ENCODE data around the gene PCDHA12. TPM values are rescaled to one million over a fixed set of nuclear protein-coding genes. Genes with fewer than 3 reads are reported as not detected.

PCDHA12 gene, protein sequence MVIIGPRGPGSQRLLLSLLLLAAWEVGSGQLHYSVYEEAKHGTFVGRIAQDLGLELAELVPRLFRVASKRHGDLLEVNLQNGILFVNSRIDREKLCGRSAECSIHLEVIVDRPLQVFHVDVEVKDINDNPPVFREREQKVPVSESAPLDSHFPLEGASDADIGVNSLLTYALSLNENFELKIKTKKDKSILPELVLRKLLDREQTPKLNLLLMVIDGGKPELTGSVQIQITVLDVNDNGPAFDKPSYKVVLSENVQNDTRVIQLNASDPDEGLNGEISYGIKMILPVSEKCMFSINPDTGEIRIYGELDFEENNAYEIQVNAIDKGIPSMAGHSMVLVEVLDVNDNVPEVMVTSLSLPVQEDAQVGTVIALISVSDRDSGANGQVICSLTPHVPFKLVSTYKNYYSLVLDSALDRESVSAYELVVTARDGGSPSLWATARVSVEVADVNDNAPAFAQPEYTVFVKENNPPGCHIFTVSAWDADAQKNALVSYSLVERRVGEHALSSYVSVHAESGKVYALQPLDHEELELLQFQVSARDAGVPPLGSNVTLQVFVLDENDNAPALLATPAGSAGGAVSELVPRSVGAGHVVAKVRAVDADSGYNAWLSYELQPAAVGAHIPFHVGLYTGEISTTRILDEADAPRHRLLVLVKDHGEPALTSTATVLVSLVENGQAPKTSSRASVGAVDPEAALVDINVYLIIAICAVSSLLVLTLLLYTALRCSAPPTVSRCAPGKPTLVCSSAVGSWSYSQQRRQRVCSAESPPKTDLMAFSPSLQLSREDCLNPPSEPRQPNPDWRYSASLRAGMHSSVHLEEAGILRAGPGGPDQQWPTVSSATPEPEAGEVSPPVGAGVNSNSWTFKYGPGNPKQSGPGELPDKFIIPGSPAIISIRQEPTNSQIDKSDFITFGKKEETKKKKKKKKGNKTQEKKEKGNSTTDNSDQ
- total RNA-seq: under 0.01 and 0.14 TPM in 2 replicates

DNA sequence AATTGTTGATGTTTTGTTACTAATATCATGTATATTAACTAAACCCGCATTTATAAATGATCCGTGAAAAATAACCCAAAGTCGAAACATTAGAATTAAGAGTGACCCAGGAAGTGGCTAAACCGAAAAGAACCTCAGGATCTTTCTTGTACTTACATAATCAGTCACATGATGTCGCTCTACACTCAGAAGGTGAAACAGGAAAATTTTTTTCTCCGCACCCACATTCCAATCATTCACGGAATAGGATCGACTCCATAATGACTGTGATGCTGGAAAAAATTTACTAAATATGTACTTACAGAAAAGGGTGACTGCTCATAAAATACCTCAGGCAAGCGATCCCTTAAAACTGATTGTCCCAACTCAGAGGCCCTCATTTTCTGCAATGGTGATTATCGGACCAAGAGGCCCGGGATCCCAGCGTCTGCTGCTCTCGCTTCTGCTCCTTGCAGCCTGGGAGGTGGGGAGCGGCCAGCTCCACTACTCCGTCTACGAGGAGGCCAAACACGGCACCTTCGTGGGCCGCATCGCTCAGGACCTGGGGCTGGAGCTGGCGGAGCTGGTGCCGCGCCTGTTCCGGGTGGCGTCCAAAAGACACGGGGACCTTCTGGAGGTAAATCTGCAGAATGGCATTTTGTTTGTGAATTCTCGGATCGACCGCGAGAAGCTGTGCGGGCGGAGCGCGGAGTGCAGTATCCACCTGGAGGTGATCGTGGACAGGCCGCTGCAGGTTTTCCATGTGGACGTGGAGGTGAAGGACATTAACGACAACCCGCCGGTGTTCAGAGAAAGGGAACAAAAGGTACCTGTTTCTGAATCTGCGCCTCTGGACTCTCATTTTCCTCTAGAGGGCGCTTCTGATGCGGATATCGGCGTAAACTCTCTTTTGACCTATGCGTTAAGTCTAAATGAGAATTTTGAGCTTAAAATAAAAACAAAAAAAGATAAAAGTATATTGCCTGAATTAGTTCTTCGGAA lies at the start of gene PCDHA12:
TSS of gene PCDHA12 (plus strand) at position 224 of the 981 bp plus-strand sequence. CDS start at position 389, 165 bp downstream.

DNA sequence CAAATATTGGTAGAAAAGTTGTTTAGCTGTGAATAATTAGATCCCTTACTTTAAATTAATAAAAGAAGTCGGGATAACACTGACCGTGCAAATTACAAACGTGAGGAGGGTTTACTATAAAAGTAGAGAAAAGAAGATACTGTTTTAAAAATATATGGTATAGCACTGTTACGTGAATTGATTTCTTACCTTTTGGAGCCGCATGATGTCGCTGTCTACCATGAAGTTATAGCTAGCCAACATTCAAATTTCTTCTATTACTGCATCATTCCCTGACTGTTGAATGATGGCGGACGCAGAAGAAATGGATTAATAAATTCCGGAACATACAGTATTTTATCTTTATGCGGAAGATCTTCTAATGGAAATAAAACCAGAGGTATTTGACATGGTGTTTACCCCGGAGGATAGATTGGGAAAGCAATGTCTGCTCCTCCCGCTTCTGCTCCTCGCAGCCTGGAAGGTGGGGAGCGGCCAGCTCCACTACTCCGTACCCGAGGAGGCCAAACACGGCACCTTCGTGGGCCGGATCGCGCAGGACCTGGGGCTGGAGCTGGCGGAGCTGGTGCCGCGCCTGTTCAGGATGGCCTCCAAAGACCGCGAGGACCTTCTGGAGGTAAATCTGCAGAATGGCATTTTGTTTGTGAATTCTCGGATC lies 47.3 kb upstream of the PCDHA12 start, which contains the start of gene PCDHA6:
TSS of gene PCDHA6 (plus strand) at position 257 of the 658 bp plus-strand sequence. CDS start at position 389, 132 bp downstream.

DNA sequence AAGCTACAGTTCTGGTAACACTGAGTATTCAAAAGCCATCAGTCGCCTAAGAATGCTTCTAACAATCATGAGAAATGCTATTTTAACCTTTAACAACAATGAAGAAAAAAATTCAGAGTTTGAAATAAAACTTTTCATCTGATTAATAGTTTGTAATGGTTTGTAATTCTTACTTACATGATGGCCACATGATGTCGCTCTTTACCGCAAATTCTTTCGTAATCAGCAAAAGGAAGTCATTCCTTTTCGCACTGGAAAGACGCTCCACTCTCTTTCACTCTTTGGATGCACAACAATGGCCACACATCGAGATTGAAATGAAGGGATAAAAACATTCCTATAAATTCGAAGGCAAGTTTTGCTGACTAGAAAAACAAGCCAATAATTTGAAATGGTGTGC lies 41.1 kb upstream of the PCDHA12 start, which contains the start of gene PCDHA7:
TSS of gene PCDHA7 (plus strand) at position 277 of the 400 bp plus-strand sequence. CDS start at position 392, 115 bp downstream.

GRCh38 chr5:140840978-140841962 lies 33.8 kb upstream of the PCDHA12 start, which contains the start of gene PCDHA8:
PCDHA8 (plus strand) TSS chr5:140841187; CDS start chr5:140841322, 135 bp downstream.

DNA sequence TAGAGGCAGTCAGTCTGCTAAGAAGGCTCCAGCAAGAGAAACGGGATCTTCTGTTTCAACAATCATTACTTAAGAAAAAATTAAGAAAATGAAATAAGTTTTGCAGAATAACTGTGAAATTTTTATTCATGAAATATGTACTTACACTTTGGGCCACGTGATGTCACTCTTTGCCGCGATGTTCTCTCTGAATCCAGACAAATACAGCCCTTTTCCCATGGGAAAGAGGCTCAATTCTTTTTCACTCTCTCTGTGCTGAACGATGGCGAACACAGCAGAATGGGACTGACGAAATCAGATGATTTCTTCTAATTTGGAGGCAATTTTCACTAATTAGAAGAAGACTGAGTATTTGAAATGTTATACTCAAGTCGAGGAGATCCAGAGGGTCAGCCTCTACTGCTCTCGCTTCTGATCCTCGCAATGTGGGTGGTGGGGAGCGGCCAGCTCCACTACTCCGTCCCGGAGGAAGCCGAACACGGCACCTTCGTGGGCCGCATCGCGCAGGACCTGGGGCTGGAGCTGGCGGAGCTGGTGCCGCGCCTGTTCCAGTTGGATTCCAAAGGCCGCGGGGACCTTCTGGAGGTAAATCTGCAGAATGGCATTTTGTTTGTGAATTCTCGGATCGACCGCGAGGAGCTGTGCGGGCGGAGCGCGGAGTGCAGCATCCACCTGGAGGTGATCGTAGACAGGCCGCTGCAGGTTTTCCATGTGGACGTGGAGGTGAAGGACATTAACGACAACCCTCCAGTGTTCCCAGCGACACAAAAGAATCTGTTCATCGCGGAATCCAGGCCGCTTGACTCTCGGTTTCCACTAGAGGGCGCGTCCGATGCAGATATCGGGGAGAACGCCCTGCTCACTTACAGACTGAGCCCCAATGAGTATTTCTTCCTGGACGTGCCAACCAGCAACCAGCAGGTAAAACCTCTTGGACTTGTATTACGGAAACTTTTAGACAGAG lies 26.7 kb upstream of the PCDHA12 start, which contains the start of gene PCDHA9:
TSS of gene PCDHA9 (plus strand) at position 244 of the 964 bp plus-strand sequence. CDS start at position 358, 114 bp downstream.

GRCh38 chr5:140855772-140856674 lies 19.1 kb upstream of the PCDHA12 start, which contains the start of gene PCDHA10:
PCDHA10 (plus strand) TSS chr5:140855897; CDS start chr5:140856049, 152 bp downstream.

GRCh38 chr5:140868721-140869554 lies 6.2 kb upstream of the PCDHA12 start, which contains the start of gene PCDHA11:
PCDHA11 (plus strand) TSS chr5:140868957; CDS start chr5:140869104, 147 bp downstream.

GRCh38 chr5:140881889-140882590 lies 6.9 kb downstream of the PCDHA12 start, which contains the start of gene PCDHA13:
PCDHA13 (plus strand) TSS chr5:140882124; CDS start chr5:140882269, 145 bp downstream.

GRCh38 chr5:140925806-140926442 lies 50.8 kb downstream of the PCDHA12 start, which contains the start of gene PCDHAC1:
PCDHAC1 (plus strand) TSS chr5:140926299; CDS start chr5:140926893, 594 bp downstream.

Other genes with a start within 250 kb of the PCDHA12 start
- gene CD14, start 242.1 kb upstream of the PCDHA12 start, total RNA-seq: 1.3 and 1.8 TPM in 2 replicates
- 12.9 and 24.5 TPM in 2 replicates for gene TMCO6, start 235.9 kb upstream of the PCDHA12 start, total RNA-seq
- 19.9 and 24.1 TPM in 2 replicates for gene NDUFA2, start 227.7 kb upstream of the PCDHA12 start, total RNA-seq
- 67.3 and 127 TPM in 2 replicates for gene IK, start 227.5 kb upstream of the PCDHA12 start, total RNA-seq
- 32.8 and 46.2 TPM in 2 replicates for gene WDR55, start 210.4 kb upstream of the PCDHA12 start, total RNA-seq
- gene DND1, start 201.7 kb upstream of the PCDHA12 start, total RNA-seq: 0.44 and 0.86 TPM in 2 replicates
- gene HARS1, start 183.9 kb upstream of the PCDHA12 start, total RNA-seq: 47.9 and 91.9 TPM in 2 replicates
- 27.1 and 32.5 TPM in 2 replicates for gene HARS2, start 183.9 kb upstream of the PCDHA12 start, total RNA-seq
- gene ZMAT2, start 174.9 kb upstream of the PCDHA12 start, total RNA-seq: 29.5 and 35.7 TPM in 2 replicates
- not detected in 2 replicates for gene PCDHA1, start 89.2 kb upstream of the PCDHA12 start, total RNA-seq
- under 0.01 TPM in 1 of 2 replicates, not detected in the other for gene PCDHA2, start 80.5 kb upstream of the PCDHA12 start, total RNA-seq
- gene PCDHA3, start 74.3 kb upstream of the PCDHA12 start, total RNA-seq: 0.14 and 0.22 TPM in 2 replicates
- gene PCDHA4, start 68.2 kb upstream of the PCDHA12 start, total RNA-seq: under 0.01 and 0.14 TPM in 2 replicates
- not detected in 2 replicates for gene PCDHA5, start 53.7 kb upstream of the PCDHA12 start, total RNA-seq
- gene PCDHA6, start 47.3 kb upstream of the PCDHA12 start, total RNA-seq: 0.14 and 0.44 TPM in 2 replicates
- gene PCDHA7, start 41.0 kb upstream of the PCDHA12 start, total RNA-seq: under 0.01 and 0.29 TPM in 2 replicates
- gene PCDHA8, start 34.1 kb upstream of the PCDHA12 start, total RNA-seq: under 0.01 TPM in 1 of 2 replicates, not detected in the other
- gene PCDHA9, start 26.9 kb upstream of the PCDHA12 start, total RNA-seq: under 0.01 TPM in 2 replicates
- gene PCDHA10, start 19.4 kb upstream of the PCDHA12 start, total RNA-seq: under 0.01 and 0.14 TPM in 2 replicates
- gene PCDHA11, start 6.4 kb upstream of the PCDHA12 start, total RNA-seq: 0.57 TPM in 1 of 2 replicates, not detected in the other
- gene PCDHA13, start 6.8 kb downstream of the PCDHA12 start, total RNA-seq: not detected in 2 replicates
- gene PCDHAC1, start 51.0 kb downstream of the PCDHA12 start, total RNA-seq: under 0.01 TPM in 1 of 2 replicates, not detected in the other
- gene PCDHAC2, start 91.2 kb downstream of the PCDHA12 start, total RNA-seq: 0.14 and 0.22 TPM in 2 replicates
- gene PCDHB1, start 176.1 kb downstream of the PCDHA12 start, total RNA-seq: not detected in 2 replicates
- 0.22 and 0.29 TPM in 2 replicates for gene PCDHB2, start 219.3 kb downstream of the PCDHA12 start, total RNA-seq
- gene PCDHB3, start 225.2 kb downstream of the PCDHA12 start, total RNA-seq: under 0.01 and 0.29 TPM in 2 replicates
- 0.14 TPM in 1 of 2 replicates, not detected in the other for gene PCDHB4, start 246.5 kb downstream of the PCDHA12 start, total RNA-seq